ENCODE measurements around the gene AKAP13.

Gene AKAP13

DNA sequence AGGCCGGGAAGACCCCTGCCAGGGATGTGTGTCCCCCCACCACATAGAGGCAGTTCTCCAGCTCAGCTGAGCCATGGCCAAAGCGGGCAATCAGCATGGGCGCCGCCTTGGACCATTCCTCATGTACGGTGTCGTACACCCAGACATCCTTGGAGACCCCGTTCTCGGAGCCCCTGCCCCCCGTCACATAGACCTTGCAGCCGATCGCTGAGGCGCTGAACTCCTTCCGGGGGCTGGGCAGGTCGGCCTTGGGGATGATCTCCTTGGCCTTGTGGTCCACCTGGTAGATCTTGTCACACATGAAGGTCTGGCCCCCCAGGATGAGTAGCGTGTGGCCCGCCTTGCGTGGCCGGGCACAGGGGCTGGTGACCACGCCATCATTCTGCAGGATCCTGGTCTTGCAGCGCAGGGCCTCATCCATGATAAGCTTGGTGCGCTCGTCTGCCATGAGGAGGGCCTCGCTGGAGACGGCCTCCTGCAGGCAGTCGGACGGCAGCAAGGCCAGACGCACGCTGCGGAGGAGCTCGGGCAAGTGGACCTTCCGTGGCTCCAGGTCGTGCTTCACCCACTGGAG lies 388.3 kb downstream of the AKAP13 start:
- in situ Hi-C loops (cut with HindIII; ENCODE audit: low sequenced_read_pairs), result no loop called here
- no peak overlapping the region for H3K4me3 ChIP-seq (ENCODE audit: low read depth, low read length)
- DNase-seq (ENCODE audit: low read depth), result no peak
- TF ChIP-seq, protein P1, sequence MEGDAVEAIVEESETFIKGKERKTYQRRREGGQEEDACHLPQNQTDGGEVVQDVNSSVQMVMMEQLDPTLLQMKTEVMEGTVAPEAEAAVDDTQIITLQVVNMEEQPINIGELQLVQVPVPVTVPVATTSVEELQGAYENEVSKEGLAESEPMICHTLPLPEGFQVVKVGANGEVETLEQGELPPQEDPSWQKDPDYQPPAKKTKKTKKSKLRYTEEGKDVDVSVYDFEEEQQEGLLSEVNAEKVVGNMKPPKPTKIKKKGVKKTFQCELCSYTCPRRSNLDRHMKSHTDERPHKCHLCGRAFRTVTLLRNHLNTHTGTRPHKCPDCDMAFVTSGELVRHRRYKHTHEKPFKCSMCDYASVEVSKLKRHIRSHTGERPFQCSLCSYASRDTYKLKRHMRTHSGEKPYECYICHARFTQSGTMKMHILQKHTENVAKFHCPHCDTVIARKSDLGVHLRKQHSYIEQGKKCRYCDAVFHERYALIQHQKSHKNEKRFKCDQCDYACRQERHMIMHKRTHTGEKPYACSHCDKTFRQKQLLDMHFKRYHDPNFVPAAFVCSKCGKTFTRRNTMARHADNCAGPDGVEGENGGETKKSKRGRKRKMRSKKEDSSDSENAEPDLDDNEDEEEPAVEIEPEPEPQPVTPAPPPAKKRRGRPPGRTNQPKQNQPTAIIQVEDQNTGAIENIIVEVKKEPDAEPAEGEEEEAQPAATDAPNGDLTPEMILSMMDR (IDR thresholded peaks at IDR 0.05; ENCODE audit: low read depth, low read length, missing control alignments), result no peak

DNA sequence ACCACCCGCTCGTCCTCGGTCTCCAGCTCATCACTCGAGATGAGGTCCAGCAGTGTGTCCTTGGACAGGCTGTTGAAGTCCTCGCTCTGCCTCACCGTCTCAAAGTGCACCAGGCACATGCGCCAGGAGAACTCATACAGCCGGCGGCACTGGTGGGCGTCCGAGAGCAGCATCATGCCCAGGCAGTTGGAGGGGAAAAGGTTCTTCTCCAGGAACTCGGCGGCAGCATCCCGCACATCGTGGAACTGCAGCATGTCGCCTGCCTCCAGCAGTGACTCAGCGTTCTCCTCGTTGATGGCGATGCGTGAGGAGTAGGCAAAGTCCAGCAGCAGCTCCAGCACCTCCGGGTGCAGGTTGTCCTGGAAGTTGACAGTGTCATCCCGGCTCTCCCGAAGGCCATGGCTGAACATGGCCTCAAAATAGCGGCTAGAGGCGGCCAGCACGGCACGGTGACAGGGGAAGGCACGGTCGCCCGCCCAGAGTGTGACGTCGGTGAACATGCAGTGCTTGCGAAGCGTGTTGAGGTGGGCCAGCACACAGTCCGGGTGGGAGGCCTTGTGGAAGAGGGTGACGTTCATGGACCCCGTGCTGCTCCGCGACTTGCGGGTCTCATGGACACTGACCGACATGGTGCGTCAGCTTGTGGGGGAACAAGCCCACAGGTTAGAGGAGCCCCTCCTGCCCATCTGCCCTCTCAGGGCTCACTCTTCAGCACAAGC lies 388.9 kb downstream of the AKAP13 start:
- in situ Hi-C loops (cut with HindIII; ENCODE audit: low sequenced_read_pairs), result no loop called here
- H3K4me3 ChIP-seq (ENCODE audit: low read depth, low read length), result no peak overlapping the region
- DNase-seq (ENCODE audit: low read depth), result no peak
- TF ChIP-seq, protein P1 (IDR thresholded peaks at IDR 0.05; ENCODE audit: low read depth, low read length, missing control alignments), result no peak

DNA sequence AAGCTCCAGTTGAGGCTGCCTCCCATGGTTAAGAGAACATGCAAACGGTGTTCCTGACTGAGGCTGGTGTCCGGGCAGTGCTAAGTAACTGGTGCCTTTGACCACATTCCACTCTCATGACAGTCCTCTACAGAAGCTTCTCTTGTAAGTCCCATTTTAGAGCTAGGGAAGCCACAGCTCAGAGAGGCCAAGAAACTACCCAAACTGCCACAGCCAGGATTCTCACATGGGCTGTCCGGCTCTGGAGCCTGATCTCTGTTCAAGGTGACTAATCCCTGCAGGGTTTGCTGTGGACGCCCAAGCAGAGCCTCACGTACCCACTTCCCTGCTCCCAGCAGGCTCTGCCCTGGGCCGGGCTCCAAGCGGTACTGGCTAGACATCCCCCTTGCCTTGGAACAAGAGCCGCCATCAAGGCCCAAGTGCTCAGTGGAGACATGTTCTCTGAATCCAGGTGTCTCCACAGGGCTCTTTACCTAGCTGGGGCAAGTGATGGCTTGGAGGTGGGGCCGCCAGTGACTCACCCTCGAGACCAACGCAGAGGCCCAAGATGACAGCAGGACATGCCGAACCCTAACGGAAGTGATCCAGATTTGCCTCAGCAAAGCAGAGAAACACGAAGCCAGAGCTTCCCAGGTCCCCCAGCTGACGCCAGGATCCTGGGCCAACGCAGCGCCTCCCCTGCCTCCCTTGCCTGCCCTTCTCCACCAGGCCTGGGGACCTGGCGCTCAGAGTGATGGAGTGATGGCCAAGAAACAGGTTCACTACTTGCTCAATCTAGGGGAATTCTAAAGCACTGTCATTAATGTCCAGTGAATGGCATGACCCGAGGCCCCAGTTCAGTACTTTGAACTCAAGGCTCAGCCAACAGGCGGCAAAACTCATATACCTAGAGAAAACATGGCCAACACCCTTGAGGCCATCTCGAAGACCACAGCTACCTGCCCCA lies 390.0 kb downstream of the AKAP13 start:
- H3K4me3 ChIP-seq (ENCODE audit: low read depth, low read length), result no peak overlapping the region
- DNase-seq (ENCODE audit: low read depth), result no peak
- in situ Hi-C loops (cut with HindIII; ENCODE audit: low sequenced_read_pairs), result no loop called here
- TF ChIP-seq, protein P1 (IDR thresholded peaks at IDR 0.05; ENCODE audit: low read depth, low read length, missing control alignments), result no peak

DNA sequence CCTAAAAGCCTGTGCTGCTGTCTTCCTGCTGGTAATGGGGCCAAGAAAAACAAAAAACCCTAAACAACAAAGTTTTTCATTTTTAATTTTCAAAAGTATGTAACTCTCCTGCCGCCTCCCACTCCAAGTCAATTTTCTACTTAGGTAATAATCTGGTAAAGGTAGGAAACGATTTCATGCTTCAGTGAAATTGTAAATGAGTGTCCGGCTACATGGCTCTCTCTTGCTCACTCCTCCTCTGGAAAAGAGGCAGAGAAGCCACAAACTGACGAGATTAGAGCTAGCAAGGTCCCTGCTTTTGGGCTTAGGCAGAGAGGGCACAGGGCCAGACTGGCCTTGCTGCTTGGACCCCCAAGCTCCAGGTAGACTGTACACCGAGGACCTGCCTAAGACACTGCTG lies 390.9 kb downstream of the AKAP13 start:
- H3K4me3 ChIP-seq (ENCODE audit: low read depth, low read length), result no peak overlapping the region
- DNase-seq (ENCODE audit: low read depth), result no peak
- in situ Hi-C loops (cut with HindIII; ENCODE audit: low sequenced_read_pairs), result no loop called here
- TF ChIP-seq, protein P1 (IDR thresholded peaks at IDR 0.05; ENCODE audit: low read depth, low read length, missing control alignments), result no peak

DNA sequence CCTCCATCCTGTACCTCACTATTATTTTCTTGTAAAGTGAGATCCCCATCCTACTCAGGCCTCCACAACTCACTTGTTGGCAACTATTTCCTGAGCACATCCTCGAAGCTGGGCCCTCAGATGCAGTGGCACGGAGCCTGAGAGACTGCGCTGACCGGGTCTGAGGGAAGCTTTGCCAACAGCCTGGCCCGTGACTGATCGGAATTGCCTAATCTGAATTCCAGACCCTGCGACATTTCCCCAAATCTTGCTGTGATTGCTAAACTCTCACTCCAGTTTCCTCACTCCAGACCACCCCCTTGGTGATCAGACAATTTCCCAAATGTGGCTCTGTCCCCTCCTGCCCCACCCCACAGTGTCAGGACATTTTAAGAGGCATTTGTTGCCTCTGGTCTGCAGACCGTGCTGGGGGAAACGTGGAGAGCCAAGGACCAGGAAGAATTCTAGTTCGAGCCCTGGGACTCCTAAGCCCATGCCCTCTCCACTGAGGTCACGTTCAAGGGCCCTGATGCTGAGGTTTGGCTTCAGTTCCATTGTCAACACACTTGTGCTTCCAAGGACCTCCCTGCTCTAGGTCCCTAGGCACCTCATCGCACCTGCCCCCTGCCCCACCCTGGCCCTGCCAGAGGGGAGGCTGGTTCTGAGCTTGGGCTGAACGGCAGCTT lies 391.5 kb downstream of the AKAP13 start:
- TF ChIP-seq, protein P1 (IDR thresholded peaks at IDR 0.05; ENCODE audit: low read depth, low read length, missing control alignments), result no peak
- in situ Hi-C loops (cut with HindIII; ENCODE audit: low sequenced_read_pairs), result no loop called here
- no peak overlapping the region for H3K4me3 ChIP-seq (ENCODE audit: low read depth, low read length)
- no peak for DNase-seq (ENCODE audit: low read depth)

DNA sequence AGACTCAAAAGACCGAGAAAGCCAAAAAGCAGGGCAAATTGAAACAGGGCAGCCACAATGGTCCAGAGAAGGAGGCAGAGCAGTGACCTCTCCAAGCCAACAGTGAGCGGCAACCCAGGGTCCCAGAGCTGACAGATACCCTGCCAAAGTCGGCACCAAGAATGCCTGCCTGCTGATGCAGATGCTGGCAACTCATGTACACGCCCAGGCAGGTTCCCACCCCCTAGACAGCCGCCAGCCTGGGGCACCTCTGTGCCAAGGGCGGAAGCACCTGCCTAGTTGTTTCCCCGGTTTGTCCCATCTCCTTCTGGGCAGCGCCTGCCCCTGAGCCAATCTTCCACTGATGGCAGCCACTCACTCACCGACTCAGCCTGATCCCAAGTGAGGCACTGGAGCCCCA lies 392.3 kb downstream of the AKAP13 start:
- no peak overlapping the region for H3K4me3 ChIP-seq (ENCODE audit: low read depth, low read length)
- TF ChIP-seq, protein P1 (IDR thresholded peaks at IDR 0.05; ENCODE audit: low read depth, low read length, missing control alignments), result no peak
- in situ Hi-C loops (cut with HindIII; ENCODE audit: low sequenced_read_pairs), result no loop called here
- no peak for DNase-seq (ENCODE audit: low read depth)
